ENCODE measurements around the gene CDH4.

The CDH4 gene

GRCh38 chr20:61251529-61252393 is at the start of gene CDH4:
TSS of gene CDH4 (plus strand) at chr20:61252261.
- DNase-seq, result no peak

- DNase-seq, result no peak
Measured at GRCh38 chr20:61203320-61203719, 48.7 kb upstream of the CDH4 start.

- DNase-seq, result no peak
Measured at GRCh38 chr20:61204206-61204605, 47.9 kb upstream of the CDH4 start.

- no peak for DNase-seq
Measured at GRCh38 chr20:61205769-61206168, 46.3 kb upstream of the CDH4 start.

- DNase-seq, result no peak
Measured at GRCh38 chr20:61210862-61211261, 41.2 kb upstream of the CDH4 start.

GRCh38 chr20:61217848-61218247 is 34.2 kb upstream of the CDH4 start:
- no peak for DNase-seq

GRCh38 chr20:61219021-61219431 is 33.0 kb upstream of the CDH4 start:
- DNase-seq, result no peak

- no peak for DNase-seq
Measured at GRCh38 chr20:61220131-61220530, 31.9 kb upstream of the CDH4 start.

- no peak for DNase-seq
Measured at GRCh38 chr20:61220626-61221325, 31.3 kb upstream of the CDH4 start.

GRCh38 chr20:61222699-61223098 is 29.4 kb upstream of the CDH4 start:
- DNase-seq, result no peak

GRCh38 chr20:61223121-61223520 is 28.9 kb upstream of the CDH4 start:
- DNase-seq, result no peak

GRCh38 chr20:61230166-61230565 is 21.9 kb upstream of the CDH4 start:
- no peak for DNase-seq

GRCh38 chr20:61233590-61233989 is 18.5 kb upstream of the CDH4 start:
- DNase-seq, result no peak

GRCh38 chr20:61234224-61234890 is 17.7 kb upstream of the CDH4 start:
- DNase-seq, result no peak

GRCh38 chr20:61236713-61237112 is 15.3 kb upstream of the CDH4 start:
- DNase-seq, result no peak

GRCh38 chr20:61238813-61239212 is 13.2 kb upstream of the CDH4 start:
- DNase-seq, result no peak

- no peak for DNase-seq
Measured at GRCh38 chr20:61240814-61241213, 11.2 kb upstream of the CDH4 start.

- no peak for DNase-seq
Measured at GRCh38 chr20:61244213-61244612, 7.8 kb upstream of the CDH4 start.

GRCh38 chr20:61246269-61246668 is 5.8 kb upstream of the CDH4 start:
- no peak for DNase-seq

GRCh38 chr20:61249626-61250025 is 2.4 kb upstream of the CDH4 start:
- DNase-seq, result no peak

GRCh38 chr20:61252601-61253263 is 671 bp downstream of the CDH4 start:
- DNase-seq, result no peak

- DNase-seq, result no peak
Measured at GRCh38 chr20:61253264-61253639, 1.2 kb downstream of the CDH4 start.
